Fibroblast of lung (primary cell): ENCODE data around the gene OCA2. TPM values are rescaled to one million over a fixed set of nuclear protein-coding genes. Genes with fewer than 3 reads are reported as not detected.

Source experiments
- DNase-seq, 2 donors: peaks; one replicate each; pipeline versions ENCODE4 v3.0.0 to v3.0.0-alpha.2; 2010; ENCODE audit warnings: low read depth in 2 of 2
- H2AFZ ChIP-seq: 2 replicates; pipeline ENCODE4 v1.5.1; 2012; ENCODE audit warnings: low read length, control low read depth, inconsistent platforms
- H3K27ac ChIP-seq: 2 replicates; pipeline ENCODE4 v1.5.1; 2011; ENCODE audit warnings: low read length, control low read depth; ENCODE audit not compliant: insufficient read depth
- H3K27me3 ChIP-seq: 2 replicates; pipeline ENCODE4 v1.5.1; 2011; ENCODE audit warnings: mild to moderate bottlenecking, low read length; ENCODE audit not compliant: control insufficient read depth, insufficient read depth
- H3K36me3 ChIP-seq: 2 replicates; pipeline ENCODE4 v1.5.1; 2011; ENCODE audit warnings: low read length; ENCODE audit not compliant: control insufficient read depth, insufficient read depth
- H3K4me1 ChIP-seq: 2 replicates; pipeline ENCODE4 v1.5.1; 2011; ENCODE audit warnings: low read length; ENCODE audit not compliant: control insufficient read depth, insufficient read depth; ENCODE audit errors: extremely low read depth
- H3K4me2 ChIP-seq: 2 replicates; pipeline ENCODE4 v1.5.1; 2011; ENCODE audit warnings: low read length, control low read depth; ENCODE audit not compliant: insufficient read depth; ENCODE audit errors: extremely low read depth
- H3K4me3 ChIP-seq, 4 experiments: fragments of 200-600 bp in 1 of 4; sonication (generic) in 1 of 4; replicated peaks in 1 of 4; 2 replicates each; pipeline ENCODE4 v1.5.1; 2011 to 2016; ENCODE audit warnings: low read length in 4 of 4, low read depth in 3 of 4, mild to moderate bottlenecking in 3 of 4, control low read depth in 2 of 4, inconsistent platforms in 1 of 4, mixed read lengths in 1 of 4; ENCODE audit not compliant: insufficient read depth in 1 of 4; ENCODE audit errors: control extremely low read depth in 1 of 4
- H3K79me2 ChIP-seq: 2 replicates; pipeline ENCODE4 v1.5.1; 2012; ENCODE audit warnings: mild to moderate bottlenecking, low read length, inconsistent platforms; ENCODE audit not compliant: control insufficient read depth, insufficient read depth
- H3K9ac ChIP-seq: 2 replicates; pipeline ENCODE4 v1.5.1; 2011; ENCODE audit warnings: mild to moderate bottlenecking, low read length, control low read depth; ENCODE audit not compliant: insufficient read depth
- H3K9me3 ChIP-seq: 2 replicates; pipeline ENCODE4 v1.5.1; 2012; ENCODE audit warnings: low read depth, low read length; ENCODE audit not compliant: control insufficient read depth, insufficient read depth
- H4K20me1 ChIP-seq: 2 replicates; pipeline ENCODE4 v1.5.1; 2011; ENCODE audit warnings: low read length; ENCODE audit not compliant: control insufficient read depth, insufficient read depth; ENCODE audit errors: extremely low read depth
- EZH2 ChIP-seq: IDR thresholded peaks from 2 replicates; pipeline ENCODE4 v1.5.1; 2012; ENCODE audit warnings: low read length, control low read depth, mild to moderate bottlenecking; ENCODE audit errors: missing control alignments
- polyA plus RNA-seq, 2 donors: library from polyadenylated mRNA; depleted of rRNA in 1 of 2; stranded (reverse) in 1 of 2; unstranded in 1 of 2; fragments of >200 nt; gene quantifications; 2 replicates each; pipeline ENCODE4 v1.2.1, GENCODE V29; 2011 to 2012; ENCODE audit warnings: missing spikeins in 1 of 2
- total RNA-seq: library from RNA; depleted of rRNA; stranded (reverse); fragments of >200 nt; gene quantifications from 2 replicates; pipeline ENCODE4 v1.2.1, GENCODE V29; 2014
- TF ChIP-seq, protein P1 (sequence below), 2 donors: IDR thresholded peaks in 1 of 2; conservative IDR thresholded peaks in 1 of 2; 1 replicate in 1 of 2; 2 replicates in 1 of 2; pipeline ENCODE4 v1.5.1; 2011 to 2012; ENCODE audit warnings: low read length in 2 of 2, control low read depth in 1 of 2, inconsistent platforms in 1 of 2, low read depth in 1 of 2, mild to moderate bottlenecking in 1 of 2

The OCA2 gene
- total and polyA plus RNA-seq, 2 donors (not counting 1 experiment from before 2014, with no cell fraction given) = not detected

GRCh38 chr15:27834684-27835083 lies 264.4 kb downstream of the OCA2 start:
- Histone ChIP-seq H3K4me1 (no peaks in the 10 kb centered on the region), H3K27me3 (no peaks in the 10 kb centered on the region), H3K36me3 (no peaks in the 10 kb centered on the region), H3K4me3 (no peak overlapping the region), H2AFZ (no peak overlapping the region), H3K79me2 (no peaks in the 10 kb centered on the region), H3K9ac (no peak overlapping the region), H4K20me1 (no peaks in the 10 kb centered on the region), H3K9me3 (no peaks in the 10 kb centered on the region), H3K27ac (no peak overlapping the region), H3K4me2 (no peak overlapping the region)
- DNase-seq = no peak
- TF ChIP-seq, protein P1, sequence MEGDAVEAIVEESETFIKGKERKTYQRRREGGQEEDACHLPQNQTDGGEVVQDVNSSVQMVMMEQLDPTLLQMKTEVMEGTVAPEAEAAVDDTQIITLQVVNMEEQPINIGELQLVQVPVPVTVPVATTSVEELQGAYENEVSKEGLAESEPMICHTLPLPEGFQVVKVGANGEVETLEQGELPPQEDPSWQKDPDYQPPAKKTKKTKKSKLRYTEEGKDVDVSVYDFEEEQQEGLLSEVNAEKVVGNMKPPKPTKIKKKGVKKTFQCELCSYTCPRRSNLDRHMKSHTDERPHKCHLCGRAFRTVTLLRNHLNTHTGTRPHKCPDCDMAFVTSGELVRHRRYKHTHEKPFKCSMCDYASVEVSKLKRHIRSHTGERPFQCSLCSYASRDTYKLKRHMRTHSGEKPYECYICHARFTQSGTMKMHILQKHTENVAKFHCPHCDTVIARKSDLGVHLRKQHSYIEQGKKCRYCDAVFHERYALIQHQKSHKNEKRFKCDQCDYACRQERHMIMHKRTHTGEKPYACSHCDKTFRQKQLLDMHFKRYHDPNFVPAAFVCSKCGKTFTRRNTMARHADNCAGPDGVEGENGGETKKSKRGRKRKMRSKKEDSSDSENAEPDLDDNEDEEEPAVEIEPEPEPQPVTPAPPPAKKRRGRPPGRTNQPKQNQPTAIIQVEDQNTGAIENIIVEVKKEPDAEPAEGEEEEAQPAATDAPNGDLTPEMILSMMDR (conservative IDR thresholded peaks at IDR 0.05 in 1 of 2, IDR thresholded peaks at IDR 0.05 in 1 of 2; ENCODE audit: low read depth in 1 of 2, low read length in 2 of 2) = no peak
- TF ChIP-seq EZH2 = no peak

DNA sequence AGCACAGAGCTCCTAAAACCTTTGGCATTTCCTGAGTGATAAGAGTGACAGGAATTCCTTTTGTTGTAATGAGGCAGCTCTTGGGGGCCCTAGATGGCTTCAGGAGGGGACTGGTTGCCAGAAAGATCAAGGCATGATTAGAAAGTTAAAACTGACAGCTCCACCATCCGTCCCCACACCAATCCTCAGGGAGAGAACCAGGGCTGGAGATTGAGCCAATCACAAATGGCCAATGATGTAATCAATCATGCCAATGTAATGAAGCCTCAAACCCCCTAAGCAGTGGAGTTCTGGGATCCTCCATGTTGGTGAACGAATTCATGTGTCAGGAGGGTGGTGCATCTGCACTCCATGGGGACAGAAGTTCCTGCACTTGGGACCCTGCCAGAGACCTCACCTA lies 265.1 kb downstream of the OCA2 start:
- no peaks in the 10 kb centered on the region for H3K9me3 ChIP-seq
- no peaks in the 10 kb centered on the region for H3K36me3 ChIP-seq
- TF ChIP-seq EZH2 = no peak
- TF ChIP-seq, protein P1 (conservative IDR thresholded peaks at IDR 0.05 in 1 of 2, IDR thresholded peaks at IDR 0.05 in 1 of 2; ENCODE audit: low read depth in 1 of 2, low read length in 2 of 2) = no peak
- DNase-seq = no peak
- no peaks in the 10 kb centered on the region for H3K4me1 ChIP-seq
- no peak overlapping the region for H3K27ac ChIP-seq
- H3K27me3 ChIP-seq = no peaks in the 10 kb centered on the region
- no peak overlapping the region for H3K4me2 ChIP-seq
- H3K4me3 ChIP-seq = no peak overlapping the region
- no peaks in the 10 kb centered on the region for H3K79me2 ChIP-seq
- H4K20me1 ChIP-seq = no peaks in the 10 kb centered on the region
- no peak overlapping the region for H2AFZ ChIP-seq
- H3K9ac ChIP-seq = no peak overlapping the region

DNA sequence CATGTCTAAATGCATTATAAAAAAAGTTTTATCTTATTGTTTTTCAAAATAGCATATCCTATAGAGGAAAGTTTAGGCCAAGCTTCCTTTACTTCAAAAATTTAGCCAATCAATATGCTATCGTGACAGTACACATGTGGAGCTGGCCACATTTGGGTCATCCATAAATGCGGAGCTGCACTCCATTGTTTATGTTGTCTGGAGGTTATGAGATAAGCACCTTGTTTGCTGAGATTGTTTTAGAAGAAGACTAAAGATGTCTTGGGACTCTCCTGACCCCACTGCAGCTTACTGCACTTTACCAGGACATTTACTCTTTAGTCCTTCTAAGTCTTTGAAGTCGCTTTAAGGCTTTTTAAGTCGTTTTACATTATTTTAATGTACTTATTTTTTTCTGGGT lies 265.9 kb downstream of the OCA2 start:
- no peaks in the 10 kb centered on the region for H4K20me1 ChIP-seq
- H3K27me3 ChIP-seq = no peaks in the 10 kb centered on the region
- no peak overlapping the region for H3K4me3 ChIP-seq
- DNase-seq = no peak
- H3K79me2 ChIP-seq = no peaks in the 10 kb centered on the region
- H3K4me1 ChIP-seq = no peaks in the 10 kb centered on the region
- H3K9ac ChIP-seq = no peak overlapping the region
- no peak overlapping the region for H2AFZ ChIP-seq
- H3K27ac ChIP-seq = no peak overlapping the region
- no peaks in the 10 kb centered on the region for H3K9me3 ChIP-seq
- TF ChIP-seq, protein P1 (conservative IDR thresholded peaks at IDR 0.05 in 1 of 2, IDR thresholded peaks at IDR 0.05 in 1 of 2; ENCODE audit: low read depth in 1 of 2, low read length in 2 of 2) = no peak
- no peak for TF ChIP-seq EZH2
- H3K36me3 ChIP-seq = no peaks in the 10 kb centered on the region
- no peak overlapping the region for H3K4me2 ChIP-seq
